Measurements from ENCODE around the gene UXT. TPM values are rescaled to one million over a fixed set of nuclear protein-coding genes. Genes with fewer than 3 reads are reported as not detected.

Gene UXT
- polyA plus RNA-seq, 1 donor (not counting 4 experiments of a cell fraction or from before 2014, with no cell fraction given) = 87.4 TPM

- Histone ChIP-seq H3K36me3 (ENCODE audit: control insufficient read depth in 2 of 2, extremely low read depth in 1 of 2, insufficient read depth in 2 of 2, low read length in 2 of 2) (peaks cover 2 to 5% of the 10 kb centered on the region in 2 experiments), H4K20me1 (ENCODE audit: control insufficient read depth, extremely low read depth, insufficient read depth, low read length) (no peaks in the 10 kb centered on the region), H3K79me2 (ENCODE audit: control insufficient read depth, insufficient read depth, low read length) (no peaks in the 10 kb centered on the region), H3K4me3 (ENCODE audit: control insufficient read depth in 2 of 3, extremely low read depth in 1 of 3, insufficient read depth in 2 of 3, low read depth in 1 of 3, low read length in 3 of 3) (no peak overlapping the region), H3K4me1 (ENCODE audit: control insufficient read depth, extremely low read depth, insufficient read depth, low read length) (no peaks in the 10 kb centered on the region), H3K4me2 (ENCODE audit: control insufficient read depth, extremely low read depth, insufficient read depth, low read depth, low read length) (no peak overlapping the region), H3K27ac (ENCODE audit: control insufficient read depth, insufficient read depth, low read length) (no peak overlapping the region), H3K9me3 (ENCODE audit: control insufficient read depth, low read depth, low read length) (peaks cover 2% of the 10 kb centered on the region), H2AFZ (ENCODE audit: control insufficient read depth, low read length) (no peak overlapping the region), H3K9me1 (ENCODE audit: control insufficient read depth, extremely low read depth, insufficient read depth, low read length) (no peaks in the 10 kb centered on the region), H3K27me3 (ENCODE audit: control insufficient read depth, extremely low read depth, insufficient read depth, low read length) (no peaks in the 10 kb centered on the region), H3K9ac (ENCODE audit: control insufficient read depth, extremely low read depth, insufficient read depth, low read length) (no peak overlapping the region)
- dilution Hi-C loops (cut with MboI; ENCODE audit: extremely low pct_ligation_motif_present, low sequenced_read_pairs) = no loop called here
- no peak for TF ChIP-seq CTCF (optimal IDR thresholded peaks at IDR 0.05 in 1 of 3, IDR thresholded peaks at IDR 0.05 in 1 of 3, conservative IDR thresholded peaks at IDR 0.05 in 1 of 3; ENCODE audit: extremely low read depth in 1 of 3, insufficient read depth in 2 of 3, low read length in 3 of 3)
- no peak for TF ChIP-seq EZH2 (IDR thresholded peaks at IDR 0.05; ENCODE audit: low read length)
- DNase-seq (ENCODE audit: low read depth, low spot score) (no peak), FAIRE-seq (no peak)
These were observed 25.0 kb downstream of the UXT start for GRCh38 chrX:47633689-47634590.

- Histone ChIP-seq H3K9me1 (ENCODE audit: control insufficient read depth, extremely low read depth, insufficient read depth, low read length) (no peaks in the 10 kb centered on the region), H3K36me3 (ENCODE audit: control insufficient read depth in 2 of 2, extremely low read depth in 1 of 2, insufficient read depth in 2 of 2, low read length in 2 of 2) (peaks cover 2 to 5% of the 10 kb centered on the region in 2 experiments), H4K20me1 (ENCODE audit: control insufficient read depth, extremely low read depth, insufficient read depth, low read length) (no peaks in the 10 kb centered on the region), H3K9ac (ENCODE audit: control insufficient read depth, extremely low read depth, insufficient read depth, low read length) (no peak overlapping the region), H3K79me2 (ENCODE audit: control insufficient read depth, insufficient read depth, low read length) (no peaks in the 10 kb centered on the region), H3K27ac (ENCODE audit: control insufficient read depth, insufficient read depth, low read length) (no peak overlapping the region), H3K9me3 (ENCODE audit: control insufficient read depth, low read depth, low read length) (peaks cover 2% of the 10 kb centered on the region), H3K4me3 (ENCODE audit: control insufficient read depth in 2 of 3, extremely low read depth in 1 of 3, insufficient read depth in 2 of 3, low read depth in 1 of 3, low read length in 3 of 3) (no peak overlapping the region), H3K4me2 (ENCODE audit: control insufficient read depth, extremely low read depth, insufficient read depth, low read depth, low read length) (no peak overlapping the region), H2AFZ (ENCODE audit: control insufficient read depth, low read length) (no peak overlapping the region), H3K4me1 (ENCODE audit: control insufficient read depth, extremely low read depth, insufficient read depth, low read length) (no peaks in the 10 kb centered on the region), H3K27me3 (ENCODE audit: control insufficient read depth, extremely low read depth, insufficient read depth, low read length) (no peaks in the 10 kb centered on the region)
- TF ChIP-seq CTCF (optimal IDR thresholded peaks at IDR 0.05 in 1 of 3, IDR thresholded peaks at IDR 0.05 in 1 of 3, conservative IDR thresholded peaks at IDR 0.05 in 1 of 3; ENCODE audit: extremely low read depth in 1 of 3, insufficient read depth in 2 of 3, low read length in 3 of 3) (no peak), EZH2 (IDR thresholded peaks at IDR 0.05; ENCODE audit: low read length) (no peak)
- DNase-seq (ENCODE audit: low read depth, low spot score) = no peak
- no peak for FAIRE-seq
- dilution Hi-C loops (cut with MboI; ENCODE audit: extremely low pct_ligation_motif_present, low sequenced_read_pairs) = no loop called here
These were observed 26.3 kb downstream of the UXT start for GRCh38 chrX:47632666-47633065.
